OCI-LY7 (cell line): Measurements from ENCODE around the gene NUP188.

ENCODE experiments used
- CTCF ChIP-seq: fragments of 200-600 bp; sonication (generic); conservative IDR thresholded peaks from 2 replicates; pipeline ENCODE4 v1.5.1; 2014; ENCODE audit warnings: mild to moderate bottlenecking, antibody characterized with exemption, low read length, moderate library complexity, mixed read lengths
- EZH2phosphoT487 ChIP-seq: fragments of 200-600 bp; sonication (generic); IDR thresholded peaks from 2 replicates; pipeline ENCODE4 v1.6.1; 2018; ENCODE audit warnings: low read depth, borderline replicate concordance, mild to moderate bottlenecking, mixed run types, antibody characterized with exemption, low read length, moderate library complexity, mixed read lengths

- TF ChIP-seq CTCF (no peak), EZH2phosphoT487 (no peak)
Measured at GRCh38 chr9:128898382-128898781, 49.1 kb upstream of the NUP188 start.
